Prostate gland (tissue), 2 donors: ENCODE results near the gene GPATCH2.

ENCODE experiments used
- CTCF ChIP-seq, 4 experiments: fragments of 200-600 bp in 2 of 4; fragments of 450-650 bp in 2 of 4; sonication (generic) in 2 of 4; IDR thresholded peaks; 1 replicate in 3 of 4; 2 replicates in 1 of 4; pipeline ENCODE4 v1.5.1; 2016 to 2019; ENCODE audit warnings: antibody characterized with exemption in 4 of 4, mild to moderate bottlenecking in 2 of 4, moderate library complexity in 2 of 4
- POLR2A ChIP-seq: fragments of 450-650 bp; IDR thresholded peaks from one replicate; pipeline ENCODE4 v1.6.1; 2016; ENCODE audit warnings: antibody characterized with exemption, mild to moderate bottlenecking
- POLR2AphosphoS5 ChIP-seq: sonication (generic); formaldehyde crosslinking; IDR thresholded peaks from one replicate; pipeline ENCODE4 v1.6.1; 2017; ENCODE audit warnings: antibody characterized with exemption

GRCh38 chr1:217419194-217419551, 211.7 kb downstream of the GPATCH2 start:
- TF ChIP-seq POLR2A (no peak), CTCF (IDR thresholded peaks at IDR 0.05) (no peak), POLR2AphosphoS5 (no peak)
